WTC11 (cell line): ENCODE measurements around the gene TIGAR. TPM values are rescaled to one million over a fixed set of nuclear protein-coding genes. Genes with fewer than 3 reads are reported as not detected.

Source experiments
- ATAC-seq: fragments of 200-7000 bp; cut with Tn5 transposase; 2 replicates; pipeline ENCODE4 v1.10.0; 2021; ENCODE audit warnings: mild to moderate bottlenecking, moderate library complexity
- CTCF ChIA-PET: fragments of 300-600 bp; sonication (Branson Sonifier 250); formaldehyde crosslinking; loops from one replicate; lab custom pipeline; 2021; ENCODE audit warnings: antibody characterized with exemption; lab: Charles Lee
- POLR2A ChIA-PET: fragments of 350-600 bp; sonication (Branson Sonifier 250); formaldehyde crosslinking; loops from one replicate; lab custom pipeline; 2021; ENCODE audit warnings: antibody characterized with exemption; lab: Charles Lee
- DNase-seq: peaks from one replicate; pipeline ENCODE4 v3.0.0; 2021; ENCODE audit warnings: low spot score
- H3K27ac Mint-ChIP-seq: 2 replicates; pipeline ENCODE4 v1.8.0; 2021; ENCODE audit warnings: mixed read lengths
- H3K27me3 Mint-ChIP-seq: 2 replicates; pipeline ENCODE4 v1.8.0; 2021; ENCODE audit warnings: low read depth, mild to moderate bottlenecking, moderate library complexity, mixed read lengths
- H3K36me3 Mint-ChIP-seq: 2 replicates; pipeline ENCODE4 v1.8.0; 2021; ENCODE audit warnings: mixed read lengths
- H3K4me1 Mint-ChIP-seq: 2 replicates; pipeline ENCODE4 v1.8.0; 2022; ENCODE audit warnings: mixed read lengths
- H3K4me3 Mint-ChIP-seq: 2 replicates; pipeline ENCODE4 v1.8.0; 2021; ENCODE audit warnings: mild to moderate bottlenecking, moderate library complexity, mixed read lengths
- H3K9me3 Mint-ChIP-seq: 2 replicates; pipeline ENCODE4 v1.8.0; 2021; ENCODE audit warnings: mixed read lengths
- ATF1 ChIP-seq: sonication (generic); formaldehyde crosslinking; IDR thresholded peaks from 2 replicates; pipeline ENCODE4 v1.8.1; 2023; ENCODE audit warnings: mild to moderate bottlenecking, moderate library complexity, missing genetic modification reagents
- ATF2 ChIP-seq: sonication (generic); formaldehyde crosslinking; IDR thresholded peaks from 2 replicates; pipeline ENCODE4 v1.8.1; 2022; ENCODE audit warnings: low read depth, missing genetic modification reagents, borderline replicate concordance
- CTCF ChIP-seq: fragments of 200-600 bp; IDR thresholded peaks from 2 replicates; pipeline ENCODE4 v1.8.0; 2022; ENCODE audit warnings: antibody characterized with exemption
- E2F1 ChIP-seq: sonication (generic); formaldehyde crosslinking; IDR thresholded peaks from 2 replicates; pipeline ENCODE4 v1.8.0; 2022; ENCODE audit warnings: mild to moderate bottlenecking, missing genetic modification reagents
- E2F5 ChIP-seq: sonication (generic); formaldehyde crosslinking; IDR thresholded peaks from 2 replicates; pipeline ENCODE4 v1.8.1; 2022; ENCODE audit warnings: mild to moderate bottlenecking, moderate library complexity, missing genetic modification reagents
- NFATC4 ChIP-seq: fragments of 250-450 bp; sonication (Bioruptor Pico); IDR thresholded peaks from 2 replicates; pipeline ENCODE4 v1.9.0; 2021; ENCODE audit warnings: mild to moderate bottlenecking
- PRDM15 ChIP-seq: sonication (generic); formaldehyde crosslinking; IDR thresholded peaks from 2 replicates; pipeline ENCODE4 v1.8.0; 2022; ENCODE audit warnings: missing genetic modification reagents
- RORB ChIP-seq: fragments of 250-450 bp; sonication (Bioruptor Pico); IDR thresholded peaks from 2 replicates; pipeline ENCODE4 v1.9.0; 2021; ENCODE audit warnings: mild to moderate bottlenecking
- SOX15 ChIP-seq: fragments of 250-450 bp; sonication (Bioruptor Pico); IDR thresholded peaks from 2 replicates; pipeline ENCODE4 v1.9.0; 2021; ENCODE audit warnings: mild to moderate bottlenecking
- ZNF219 ChIP-seq: sonication (generic); formaldehyde crosslinking; IDR thresholded peaks from 2 replicates; pipeline ENCODE4 v1.8.0; 2023; ENCODE audit warnings: missing genetic modification reagents, mild to moderate bottlenecking, borderline replicate concordance
- ZNF512 ChIP-seq: sonication (generic); formaldehyde crosslinking; IDR thresholded peaks from 2 replicates; pipeline ENCODE4 v1.8.1; 2022; ENCODE audit warnings: missing genetic modification reagents, borderline replicate concordance
- total RNA-seq: library from RNA; stranded (reverse); gene quantifications from 3 replicates; pipeline ENCODE4 v1.2.3, GENCODE V29; 2021

Gene TIGAR
- total RNA-seq, 1 experiment from 2014 or later, result 26.7 TPM

GRCh38 chr12:4346931-4347330, 25.9 kb downstream of the TIGAR start (continued):
- no peak for TF ChIP-seq E2F5 (CRISPR knock-in tag)
- TF ChIP-seq SOX15 (CRISPR knock-in tag), result no peak
- no peak for TF ChIP-seq PRDM15 (CRISPR knock-in tag)
- no peak for TF ChIP-seq ZNF219 (CRISPR knock-in tag)
- TF ChIP-seq E2F1 (CRISPR knock-in tag), result no peak

GRCh38 chr12:4353785-4354208, 32.8 kb downstream of the TIGAR start:
- H3K9me3 Mint-ChIP-seq, result peaks cover 9% of the 10 kb centered on the region
- TF ChIP-seq CTCF, result peak; percentile 38
- no peak for TF ChIP-seq ZNF512 (CRISPR knock-in tag)
- no peak for TF ChIP-seq ATF2 (CRISPR knock-in tag)
- no peak for TF ChIP-seq RORB (CRISPR knock-in tag)
- no peak for TF ChIP-seq PRDM15 (CRISPR knock-in tag)
- TF ChIP-seq ATF1 (CRISPR knock-in tag), result no peak
- no peak for TF ChIP-seq NFATC4
- POLR2A ChIA-PET, result no interaction called here
- H3K27ac Mint-ChIP-seq, result no peak overlapping the region
- no peaks in the 10 kb centered on the region for H3K27me3 Mint-ChIP-seq
- DNase-seq, result peak; percentile 26
- peaks cover 4% of the 10 kb centered on the region; the same call in 1 of the 2 replicates for H3K4me1 Mint-ChIP-seq
- CTCF ChIA-PET, result interaction anchor here (0.5 to 1.5 kb wide), 14 partner anchors 12 to 502 kb away, joined by 3 to 9 read pairs (median 4); partner anchors contain the start of gene DYRK4
- H3K4me3 Mint-ChIP-seq, result no peak overlapping the region
- peak; percentile 77 for ATAC-seq
- H3K36me3 Mint-ChIP-seq, result peaks cover 31% of the 10 kb centered on the region
